ENCODE results near the gene NCSTN. TPM values are rescaled to one million over a fixed set of nuclear protein-coding genes. Genes with fewer than 3 reads are reported as not detected.
"Not testable (repeated sequence)": the region's sequence is repeated elsewhere in the genome, so short reads cannot be mapped to it uniquely, and the experiment has no call there.

NCSTN gene
- polyA plus RNA-seq, 4 donors, result 50.1 to 138 (median 59.6) TPM

GRCh38 chr1:160384812-160385211, 41.6 kb downstream of the NCSTN start:
- not testable (repeated sequence) for H3K36me3 ChIP-seq (ENCODE audit: control insufficient read depth in 3 of 3, insufficient read depth in 2 of 3, low read depth in 1 of 3, low read length in 3 of 3); H3K4me1 ChIP-seq (ENCODE audit: control insufficient read depth in 3 of 3, insufficient read depth in 2 of 3, low read depth in 1 of 3, low read length in 2 of 3); H3K9me3 ChIP-seq (ENCODE audit: control insufficient read depth in 2 of 2, insufficient read depth in 1 of 2, low read depth in 1 of 2, low read length in 1 of 2); FAIRE-seq; H3K4me3 ChIP-seq (ENCODE audit: low read depth in 1 of 3, low read length in 3 of 3); H3K27ac ChIP-seq (ENCODE audit: low read depth in 1 of 3, low read length in 2 of 3); H3K27me3 ChIP-seq (ENCODE audit: control insufficient read depth in 3 of 3, insufficient read depth in 3 of 3, low read length in 3 of 3); DNase-seq
- 96% methylated on average over 2 of the region's 2 CpGs for WGBS, 3 donors

GRCh38 chr1:160388406-160388805, 45.2 kb downstream of the NCSTN start:
- H3K27me3 ChIP-seq (ENCODE audit: control insufficient read depth in 3 of 3, insufficient read depth in 3 of 3, low read length in 3 of 3); H3K9me3 ChIP-seq (ENCODE audit: control insufficient read depth in 2 of 2, insufficient read depth in 1 of 2, low read depth in 1 of 2, low read length in 1 of 2); FAIRE-seq; H3K4me3 ChIP-seq (ENCODE audit: low read depth in 1 of 3, low read length in 3 of 3); DNase-seq; H3K27ac ChIP-seq (ENCODE audit: low read depth in 1 of 3, low read length in 2 of 3); H3K4me1 ChIP-seq (ENCODE audit: control insufficient read depth in 3 of 3, insufficient read depth in 2 of 3, low read depth in 1 of 3, low read length in 2 of 3); H3K36me3 ChIP-seq (ENCODE audit: control insufficient read depth in 3 of 3, insufficient read depth in 2 of 3, low read depth in 1 of 3, low read length in 3 of 3): not testable (repeated sequence)
- WGBS, 3 donors, result 52 to 78% (median 78%) methylated on average over 3 to 4 of the region's 4 CpGs

- Histone ChIP-seq H3K27me3 (ENCODE audit: control insufficient read depth in 3 of 3, insufficient read depth in 3 of 3, low read length in 3 of 3) (no peaks in the 10 kb centered on the region), H3K36me3 (ENCODE audit: control insufficient read depth in 3 of 3, insufficient read depth in 2 of 3, low read depth in 1 of 3, low read length in 3 of 3) (no peaks in the 10 kb centered on the region), H3K27ac (ENCODE audit: low read depth in 1 of 3, low read length in 2 of 3) (no peak overlapping the region), H3K4me3 (ENCODE audit: low read depth in 1 of 3, low read length in 3 of 3) (no peak overlapping the region), H3K9me3 (ENCODE audit: control insufficient read depth in 2 of 2, insufficient read depth in 1 of 2, low read depth in 1 of 2, low read length in 1 of 2) (no peaks in the 10 kb centered on the region), H3K4me1 (ENCODE audit: control insufficient read depth in 3 of 3, insufficient read depth in 2 of 3, low read depth in 1 of 3, low read length in 2 of 3) (peaks cover 2 to 17% (median 3%) of the 10 kb centered on the region in 3 donors)
- FAIRE-seq (no peak), DNase-seq (no peak)
- 92 to 95% (median 93%) methylated on average over 8 of the region's 8 CpGs for WGBS, 3 donors
These were observed 51.5 kb downstream of the NCSTN start for GRCh38 chr1:160394673-160395072.

GRCh38 chr1:160397651-160398050, 54.5 kb downstream of the NCSTN start:
- DNase-seq, result no peak
- Histone ChIP-seq H3K4me1 (ENCODE audit: control insufficient read depth in 3 of 3, insufficient read depth in 2 of 3, low read depth in 1 of 3, low read length in 2 of 3) (peaks cover 2 to 26% (median 3%) of the 10 kb centered on the region in 3 donors), H3K27ac (ENCODE audit: low read depth in 1 of 3, low read length in 2 of 3) (peak overlapping the region in 1 of 3 donors; percentile 12), H3K4me3 (ENCODE audit: low read depth in 1 of 3, low read length in 3 of 3) (no peak overlapping the region), H3K27me3 (ENCODE audit: control insufficient read depth in 3 of 3, insufficient read depth in 3 of 3, low read length in 3 of 3) (no peaks in the 10 kb centered on the region), H3K36me3 (ENCODE audit: control insufficient read depth in 3 of 3, insufficient read depth in 2 of 3, low read depth in 1 of 3, low read length in 3 of 3) (no peaks in the 10 kb centered on the region), H3K9me3 (ENCODE audit: control insufficient read depth in 2 of 2, insufficient read depth in 1 of 2, low read depth in 1 of 2, low read length in 1 of 2) (no peaks in the 10 kb centered on the region)
- WGBS, 3 donors, result 67 to 72% (median 69%) methylated on average over 1 of the region's 1 CpG
- no peak for FAIRE-seq

GRCh38 chr1:160398823-160399222, 55.6 kb downstream of the NCSTN start:
- FAIRE-seq (no peak), DNase-seq (peak in 1 of 2 donors; percentile 29)
- Histone ChIP-seq H3K27me3 (ENCODE audit: control insufficient read depth in 3 of 3, insufficient read depth in 3 of 3, low read length in 3 of 3) (no peaks in the 10 kb centered on the region), H3K27ac (ENCODE audit: low read depth in 1 of 3, low read length in 2 of 3) (no peak overlapping the region), H3K4me3 (ENCODE audit: low read depth in 1 of 3, low read length in 3 of 3) (no peak overlapping the region), H3K4me1 (ENCODE audit: control insufficient read depth in 3 of 3, insufficient read depth in 2 of 3, low read depth in 1 of 3, low read length in 2 of 3) (peaks cover 2 to 26% (median 3%) of the 10 kb centered on the region in 3 donors), H3K9me3 (ENCODE audit: control insufficient read depth in 2 of 2, insufficient read depth in 1 of 2, low read depth in 1 of 2, low read length in 1 of 2) (no peaks in the 10 kb centered on the region), H3K36me3 (ENCODE audit: control insufficient read depth in 3 of 3, insufficient read depth in 2 of 3, low read depth in 1 of 3, low read length in 3 of 3) (no peaks in the 10 kb centered on the region)
- WGBS, 3 donors, result 43 to 69% (median 57%) methylated on average over 4 of the region's 4 CpGs

GRCh38 chr1:160399544-160400222, 56.5 kb downstream of the NCSTN start:
- no peaks in the 10 kb centered on the region for H3K27me3 ChIP-seq (ENCODE audit: control insufficient read depth in 3 of 3, insufficient read depth in 3 of 3, low read length in 3 of 3)
- H3K4me3 ChIP-seq (ENCODE audit: low read depth in 1 of 3, low read length in 3 of 3), result peak overlapping the region; percentile 72 to 76 (median 75)
- FAIRE-seq, result no peak
- H3K27ac ChIP-seq (ENCODE audit: low read depth in 1 of 3, low read length in 2 of 3), result peak overlapping the region in 1 of 3 donors; percentile 70
- WGBS, 3 donors, result 50 to 65% (median 60%) methylated on average over 17 of the region's 17 CpGs
- H3K4me1 ChIP-seq (ENCODE audit: control insufficient read depth in 3 of 3, insufficient read depth in 2 of 3, low read depth in 1 of 3, low read length in 2 of 3), result peaks cover 2 to 26% (median 3%) of the 10 kb centered on the region in 3 donors
- no peak for DNase-seq
- H3K9me3 ChIP-seq (ENCODE audit: control insufficient read depth in 2 of 2, insufficient read depth in 1 of 2, low read depth in 1 of 2, low read length in 1 of 2), result no peaks in the 10 kb centered on the region
- no peaks in the 10 kb centered on the region for H3K36me3 ChIP-seq (ENCODE audit: control insufficient read depth in 3 of 3, insufficient read depth in 2 of 3, low read depth in 1 of 3, low read length in 3 of 3)

- Histone ChIP-seq H3K9me3 (ENCODE audit: control insufficient read depth in 2 of 2, insufficient read depth in 1 of 2, low read depth in 1 of 2, low read length in 1 of 2) (no peaks in the 10 kb centered on the region), H3K27me3 (ENCODE audit: control insufficient read depth in 3 of 3, insufficient read depth in 3 of 3, low read length in 3 of 3) (no peaks in the 10 kb centered on the region), H3K27ac (ENCODE audit: low read depth in 1 of 3, low read length in 2 of 3) (peak within 1 kb of the TSS in 1 of 3 donors; percentile 70), H3K4me1 (ENCODE audit: control insufficient read depth in 3 of 3, insufficient read depth in 2 of 3, low read depth in 1 of 3, low read length in 2 of 3) (peaks cover 2 to 26% (median 3%) of the 10 kb centered on the region in 3 donors), H3K4me3 (ENCODE audit: low read depth in 1 of 3, low read length in 3 of 3) (peak within 1 kb of the TSS; percentile 72 to 76 (median 75)), H3K36me3 (ENCODE audit: control insufficient read depth in 3 of 3, insufficient read depth in 2 of 3, low read depth in 1 of 3, low read length in 3 of 3) (no peaks in the 10 kb centered on the region)
- DNase-seq (peak; percentile 60 to 93), FAIRE-seq (no peak)
- 1 to 4% (median 1%) methylated on average over 14 to 30 of the region's 34 CpGs for WGBS, 3 donors
These were observed 57.1 kb downstream of the NCSTN start, which contains the start of gene VANGL2 for GRCh38 chr1:160400223-160400645. Gene VANGL2, plus strand, starts transcription at chr1:160400564. Its CDS starts 15,274 bp downstream, at chr1:160415838.

GRCh38 chr1:160400646-160401486, 57.7 kb downstream of the NCSTN start:
- no peaks in the 10 kb centered on the region for H3K27me3 ChIP-seq (ENCODE audit: control insufficient read depth in 3 of 3, insufficient read depth in 3 of 3, low read length in 3 of 3)
- FAIRE-seq, result no peak
- H3K36me3 ChIP-seq (ENCODE audit: control insufficient read depth in 3 of 3, insufficient read depth in 2 of 3, low read depth in 1 of 3, low read length in 3 of 3), result no peaks in the 10 kb centered on the region
- H3K4me1 ChIP-seq (ENCODE audit: control insufficient read depth in 3 of 3, insufficient read depth in 2 of 3, low read depth in 1 of 3, low read length in 2 of 3), result peaks cover 2 to 26% (median 3%) of the 10 kb centered on the region in 3 donors
- WGBS, 3 donors, result 2 to 8% (median 3%) methylated on average over 40 to 55 of the region's 55 CpGs
- H3K27ac ChIP-seq (ENCODE audit: low read depth in 1 of 3, low read length in 2 of 3), result peak overlapping the region in 1 of 3 donors; percentile 52
- H3K9me3 ChIP-seq (ENCODE audit: control insufficient read depth in 2 of 2, insufficient read depth in 1 of 2, low read depth in 1 of 2, low read length in 1 of 2), result no peaks in the 10 kb centered on the region
- peak overlapping the region; percentile 72 to 76 (median 75) for H3K4me3 ChIP-seq (ENCODE audit: low read depth in 1 of 3, low read length in 3 of 3)
- DNase-seq, result peak in 1 of 2 donors; percentile 69
